ENCODE measurements around the gene FBXO39.
A peak's percentile ranks its signal among the peaks of the same experiment; 100 is the strongest.
"Not testable (repeated sequence)": the region's sequence is repeated elsewhere in the genome, so short reads cannot be mapped to it uniquely, and the experiment has no call there.

Gene FBXO39

GRCh38 chr17:6775871-6776405, at the start of gene FBXO39:
Gene FBXO39 (plus strand): TSS chr17:6776215. CDS start chr17:6779869, 3,654 bp downstream.
- no peak for DNase-seq (ENCODE audit: extremely low read depth, low read depth)
- no peak within 1 kb of the TSS for H3K4me3 ChIP-seq (replicated peaks; ENCODE audit: low read depth, low read length)
- no peak for TF ChIP-seq CTCF (IDR thresholded peaks at IDR 0.05; ENCODE audit: low read depth, low read length, missing control alignments)

GRCh38 chr17:6729531-6729930, 46.5 kb upstream of the FBXO39 start:
- TF ChIP-seq CTCF (IDR thresholded peaks at IDR 0.05; ENCODE audit: low read depth, low read length, missing control alignments) = no peak
- DNase-seq (ENCODE audit: extremely low read depth, low read depth) = no peak
- H3K4me3 ChIP-seq (replicated peaks; ENCODE audit: low read depth, low read length) = no peak overlapping the region

GRCh38 chr17:6746665-6747064, 29.4 kb upstream of the FBXO39 start:
- not testable (repeated sequence) for DNase-seq (ENCODE audit: extremely low read depth, low read depth); H3K4me3 ChIP-seq (replicated peaks; ENCODE audit: low read depth, low read length)

- DNase-seq (ENCODE audit: extremely low read depth, low read depth) = no peak
- no peak for TF ChIP-seq CTCF (IDR thresholded peaks at IDR 0.05; ENCODE audit: low read depth, low read length, missing control alignments)
- no peak overlapping the region for H3K4me3 ChIP-seq (replicated peaks; ENCODE audit: low read depth, low read length)
These were observed 27.4 kb upstream of the FBXO39 start for GRCh38 chr17:6748617-6749016.

GRCh38 chr17:6749519-6749918, 26.5 kb upstream of the FBXO39 start:
- peak; percentile 3 for TF ChIP-seq CTCF (IDR thresholded peaks at IDR 0.05; ENCODE audit: low read depth, low read length, missing control alignments)
- no peak for DNase-seq (ENCODE audit: extremely low read depth, low read depth)
- H3K4me3 ChIP-seq (replicated peaks; ENCODE audit: low read depth, low read length) = no peak overlapping the region

GRCh38 chr17:6752068-6752909, 23.7 kb upstream of the FBXO39 start:
- H3K4me3 ChIP-seq (replicated peaks; ENCODE audit: low read depth, low read length) = no peak overlapping the region
- peak; percentile 85 for DNase-seq (ENCODE audit: extremely low read depth, low read depth)
- no peak for TF ChIP-seq CTCF (IDR thresholded peaks at IDR 0.05; ENCODE audit: low read depth, low read length, missing control alignments)

GRCh38 chr17:6753006-6753445, 23.0 kb upstream of the FBXO39 start:
- H3K4me3 ChIP-seq (replicated peaks; ENCODE audit: low read depth, low read length) = no peak overlapping the region
- TF ChIP-seq CTCF (IDR thresholded peaks at IDR 0.05; ENCODE audit: low read depth, low read length, missing control alignments) = no peak
- peak; percentile 46 for DNase-seq (ENCODE audit: extremely low read depth, low read depth)

Measured in HFF-Myc (cell line).